Astrocyte of the spinal cord (primary cell): Measurements from ENCODE around the gene ZNF423.

Source experiments
- DNase-seq: peaks from one replicate; pipeline ENCODE4 v3.0.0; 2011; ENCODE audit warnings: low read depth, low spot score
- H3K4me3 ChIP-seq: 2 replicates; pipeline ENCODE4 v1.5.1; 2011; ENCODE audit warnings: low read depth, mild to moderate bottlenecking, low read length, moderate library complexity
- CTCF ChIP-seq: IDR thresholded peaks from 2 replicates; pipeline ENCODE4 v1.5.1; 2012; ENCODE audit warnings: low read depth, mild to moderate bottlenecking, low read length, inconsistent platforms
- in situ Hi-C: cut with HindIII; loops from 2 replicates; pipeline ENCODE4 v1.10.0; 2017; ENCODE audit warnings: low sequenced_read_pairs

The ZNF423 gene

GRCh38 chr16:49746545-49746944 lies 109.4 kb downstream of the ZNF423 start:
- TF ChIP-seq CTCF, result no peak
- no peak overlapping the region for H3K4me3 ChIP-seq
- in situ Hi-C loops, result no loop called here
- no peak for DNase-seq

GRCh38 chr16:49745311-49745747 lies 110.6 kb downstream of the ZNF423 start:
- DNase-seq, result no peak

GRCh38 chr16:49744244-49745220 lies 111.4 kb downstream of the ZNF423 start:
- no peak for TF ChIP-seq CTCF
- H3K4me3 ChIP-seq, result no peak overlapping the region
- in situ Hi-C loops, result no loop called here
- DNase-seq, result no peak

More at GRCh38 chr16:49745311-49745747, 110.6 kb downstream of the ZNF423 start:
- TF ChIP-seq CTCF, result no peak
- in situ Hi-C loops, result no loop called here
- H3K4me3 ChIP-seq, result no peak overlapping the region

GRCh38 chr16:49743658-49744057 lies 112.3 kb downstream of the ZNF423 start:
- no peak overlapping the region for H3K4me3 ChIP-seq
- DNase-seq, result no peak
- TF ChIP-seq CTCF, result no peak
- in situ Hi-C loops, result no loop called here

GRCh38 chr16:49743203-49743464 lies 112.8 kb downstream of the ZNF423 start:
- in situ Hi-C loops, result no loop called here
- no peak for DNase-seq
- TF ChIP-seq CTCF, result no peak
- no peak overlapping the region for H3K4me3 ChIP-seq

GRCh38 chr16:49742428-49743202 lies 113.3 kb downstream of the ZNF423 start:
- DNase-seq, result no peak
- no peak for TF ChIP-seq CTCF
- H3K4me3 ChIP-seq, result no peak overlapping the region
- in situ Hi-C loops, result no loop called here
